ENCODE data around the gene SLC50A1.

SLC50A1 gene

GRCh38 chr1:155135415-155136028 lies at the start of gene SLC50A1:
SLC50A1 (plus strand) TSS chr1:155135852; CDS start chr1:155135912, 60 bp downstream.
- DNase-seq (ENCODE audit: low read depth, low spot score), result peak; percentile 99

GRCh38 chr1:155086128-155086741 lies 49.4 kb upstream of the SLC50A1 start:
- DNase-seq (ENCODE audit: low read depth, low spot score), result peak; percentile 75

GRCh38 chr1:155086856-155087535 lies 48.7 kb upstream of the SLC50A1 start:
- no peak for DNase-seq (ENCODE audit: low read depth, low spot score)

GRCh38 chr1:155091071-155092051 lies 44.3 kb upstream of the SLC50A1 start:
- DNase-seq (ENCODE audit: low read depth, low spot score), result peak; percentile 88

- no peak for DNase-seq (ENCODE audit: low read depth, low spot score)
Observed at GRCh38 chr1:155092131-155092530, 43.5 kb upstream of the SLC50A1 start.

GRCh38 chr1:155092641-155093040 lies 43.0 kb upstream of the SLC50A1 start:
- DNase-seq (ENCODE audit: low read depth, low spot score), result no peak

GRCh38 chr1:155093911-155094621 lies 41.6 kb upstream of the SLC50A1 start:
- peak; percentile 67 for DNase-seq (ENCODE audit: low read depth, low spot score)

- DNase-seq (ENCODE audit: low read depth, low spot score), result no peak
Observed at GRCh38 chr1:155094622-155094948, 41.1 kb upstream of the SLC50A1 start.

GRCh38 chr1:155099331-155099730 lies 36.3 kb upstream of the SLC50A1 start:
- no peak for DNase-seq (ENCODE audit: low read depth, low spot score)

GRCh38 chr1:155103325-155103724 lies 32.3 kb upstream of the SLC50A1 start:
- DNase-seq (ENCODE audit: low read depth, low spot score), result no peak

- no peak for DNase-seq (ENCODE audit: low read depth, low spot score)
Observed at GRCh38 chr1:155104605-155105534, 30.8 kb upstream of the SLC50A1 start.

- no peak for DNase-seq (ENCODE audit: low read depth, low spot score)
Observed at GRCh38 chr1:155105604-155106011, 30.0 kb upstream of the SLC50A1 start.

GRCh38 chr1:155106862-155107261 lies 28.8 kb upstream of the SLC50A1 start:
- no peak for DNase-seq (ENCODE audit: low read depth, low spot score)

GRCh38 chr1:155107309-155108264 lies 28.1 kb upstream of the SLC50A1 start:
- DNase-seq (ENCODE audit: low read depth, low spot score), result no peak

GRCh38 chr1:155108296-155108695 lies 27.4 kb upstream of the SLC50A1 start:
- DNase-seq (ENCODE audit: low read depth, low spot score), result no peak

GRCh38 chr1:155110381-155110780 lies 25.3 kb upstream of the SLC50A1 start:
- no peak for DNase-seq (ENCODE audit: low read depth, low spot score)

GRCh38 chr1:155110826-155111225 lies 24.8 kb upstream of the SLC50A1 start:
- no peak for DNase-seq (ENCODE audit: low read depth, low spot score)

- DNase-seq (ENCODE audit: low read depth, low spot score), result no peak
Observed at GRCh38 chr1:155113450-155113980, 22.1 kb upstream of the SLC50A1 start.
